Endodermal cell (in vitro differentiated cells): ENCODE data around the gene TAS2R60. TPM values are rescaled to one million over a fixed set of nuclear protein-coding genes. Genes with fewer than 3 reads are reported as not detected.
"Not testable (repeated sequence)": the region's sequence is repeated elsewhere in the genome, so short reads cannot be mapped to it uniquely, and the experiment has no call there.

ENCODE experiments used
- DNase-seq: peaks from one replicate; pipeline ENCODE4 v3.0.0-alpha.2; 2017
- H3K27ac ChIP-seq: 2 replicates; pipeline ENCODE4 v1.5.1; 2013; ENCODE audit warnings: mild to moderate bottlenecking, low read depth, low read length, moderate library complexity
- H3K27me3 ChIP-seq: 2 replicates; pipeline ENCODE4 v1.6.1; 2013; ENCODE audit warnings: mild to moderate bottlenecking, low read length, moderate library complexity; ENCODE audit not compliant: insufficient read depth, control insufficient read depth, poor library complexity, severe bottlenecking
- H3K36me3 ChIP-seq: 2 replicates; pipeline ENCODE4 v1.7.0; 2013; ENCODE audit warnings: mild to moderate bottlenecking, low read length, moderate library complexity; ENCODE audit not compliant: control insufficient read depth, insufficient read depth
- H3K4me1 ChIP-seq: one replicate; pipeline ENCODE4 v1.7.0; 2013; ENCODE audit warnings: low read length; ENCODE audit not compliant: control insufficient read depth, insufficient read depth
- H3K4me3 ChIP-seq: 2 replicates; pipeline ENCODE4 v1.5.1; 2013; ENCODE audit warnings: mild to moderate bottlenecking, low read length, moderate library complexity
- H3K9ac ChIP-seq: 2 replicates; pipeline ENCODE4 v1.6.1; 2013; ENCODE audit warnings: mild to moderate bottlenecking, low read length, moderate library complexity; ENCODE audit not compliant: poor library complexity, severe bottlenecking; ENCODE audit errors: extremely low read depth
- H3K9me3 ChIP-seq: 2 replicates; pipeline ENCODE4 v1.6.1; 2013; ENCODE audit warnings: mild to moderate bottlenecking, low read length, moderate library complexity; ENCODE audit not compliant: control insufficient read depth
- H3K27ac Mint-ChIP-seq: 2 replicates; pipeline ENCODE4 v1.8.0; 2020; ENCODE audit warnings: mixed read lengths
- H3K27me3 Mint-ChIP-seq: 2 replicates; pipeline ENCODE4 v1.8.0; 2021; ENCODE audit warnings: mild to moderate bottlenecking, mixed read lengths; ENCODE audit not compliant: insufficient read depth
- H3K36me3 Mint-ChIP-seq: 2 replicates; pipeline ENCODE4 v1.8.0; 2020; ENCODE audit warnings: low read depth, mixed read lengths
- H3K4me1 Mint-ChIP-seq: 2 replicates; pipeline ENCODE4 v1.8.0; 2020; ENCODE audit warnings: mixed read lengths
- H3K4me3 Mint-ChIP-seq: 2 replicates; pipeline ENCODE4 v1.8.0; 2020; ENCODE audit warnings: mild to moderate bottlenecking, moderate library complexity, mixed read lengths
- H3K9me3 Mint-ChIP-seq: 2 replicates; pipeline ENCODE4 v1.8.0; 2020; ENCODE audit warnings: mild to moderate bottlenecking, mixed read lengths
- WGBS, 2 experiments: methylation state at CpG; one replicate each; pipeline versions ENCODE4 v1.1.5 to v1.1.7; 2013; ENCODE audit warnings: missing lambda C conversion rate in 2 of 2, mixed read lengths in 1 of 2; ENCODE audit not compliant: insufficient coverage in 1 of 2, insufficient read length in 1 of 2; 5-methylcytosine and 5-hydroxymethylcytosine counted together
- total RNA-seq, 2 donors: library from RNA; stranded (reverse); fragmentation: NEBNext Ultra II Directional in 1 of 2; extraction: Animal tissue kit (Norgen Biotek cat#: 25700) in 1 of 2; gene quantifications; 2 replicates in 1 of 2; 3 replicates in 1 of 2; pipeline ENCODE4 v1.2.1, GENCODE V29; 2021
- TF ChIP-seq, protein P1 (sequence below): fragments of 200-600 bp; sonication (generic); conservative IDR thresholded peaks from 2 replicates; pipeline ENCODE4 v1.5.0; 2021; ENCODE audit warnings: antibody characterized with exemption, mild to moderate bottlenecking

The TAS2R60 gene
- total RNA-seq, 2 donors from 2014 or later = 0.37 TPM; not detected in 1

GRCh38 chr7:143399642-143400041, 43.6 kb upstream of the TAS2R60 start:
- WGBS, 2 experiments = 93 to 100% methylated on average over 3 to 20 of the region's 20 CpGs
- no peaks in the 10 kb centered on the region for H3K27me3 Mint-ChIP-seq
- H3K9me3 Mint-ChIP-seq = no peaks in the 10 kb centered on the region
- H3K36me3 Mint-ChIP-seq = peaks cover 73% of the 10 kb centered on the region
- Histone ChIP-seq H3K9ac (no peak overlapping the region), H3K4me1 (no peaks in the 10 kb centered on the region), H3K27ac (no peak overlapping the region), H3K36me3 (peaks cover 8% of the 10 kb centered on the region), H3K27me3 (no peaks in the 10 kb centered on the region), H3K4me3 (no peak overlapping the region), H3K9me3 (no peaks in the 10 kb centered on the region)
- no peak for DNase-seq
- TF ChIP-seq, protein P1, sequence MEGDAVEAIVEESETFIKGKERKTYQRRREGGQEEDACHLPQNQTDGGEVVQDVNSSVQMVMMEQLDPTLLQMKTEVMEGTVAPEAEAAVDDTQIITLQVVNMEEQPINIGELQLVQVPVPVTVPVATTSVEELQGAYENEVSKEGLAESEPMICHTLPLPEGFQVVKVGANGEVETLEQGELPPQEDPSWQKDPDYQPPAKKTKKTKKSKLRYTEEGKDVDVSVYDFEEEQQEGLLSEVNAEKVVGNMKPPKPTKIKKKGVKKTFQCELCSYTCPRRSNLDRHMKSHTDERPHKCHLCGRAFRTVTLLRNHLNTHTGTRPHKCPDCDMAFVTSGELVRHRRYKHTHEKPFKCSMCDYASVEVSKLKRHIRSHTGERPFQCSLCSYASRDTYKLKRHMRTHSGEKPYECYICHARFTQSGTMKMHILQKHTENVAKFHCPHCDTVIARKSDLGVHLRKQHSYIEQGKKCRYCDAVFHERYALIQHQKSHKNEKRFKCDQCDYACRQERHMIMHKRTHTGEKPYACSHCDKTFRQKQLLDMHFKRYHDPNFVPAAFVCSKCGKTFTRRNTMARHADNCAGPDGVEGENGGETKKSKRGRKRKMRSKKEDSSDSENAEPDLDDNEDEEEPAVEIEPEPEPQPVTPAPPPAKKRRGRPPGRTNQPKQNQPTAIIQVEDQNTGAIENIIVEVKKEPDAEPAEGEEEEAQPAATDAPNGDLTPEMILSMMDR = no peak
- H3K4me3 Mint-ChIP-seq = no peak overlapping the region
- no peak overlapping the region for H3K27ac Mint-ChIP-seq
- no peaks in the 10 kb centered on the region for H3K4me1 Mint-ChIP-seq

- 95 to 97% methylated on average over 9 to 12 of the region's 12 CpGs for WGBS, 2 experiments
- TF ChIP-seq, protein P1 = no peak
- H3K4me1 Mint-ChIP-seq = peaks cover 15% of the 10 kb centered on the region
- no peaks in the 10 kb centered on the region for H3K27me3 ChIP-seq
- no peak overlapping the region for H3K4me3 ChIP-seq
- H3K9me3 ChIP-seq = no peaks in the 10 kb centered on the region
- DNase-seq = no peak
- no peaks in the 10 kb centered on the region for H3K27me3 Mint-ChIP-seq
- peaks cover 70% of the 10 kb centered on the region for H3K36me3 Mint-ChIP-seq
- no peak overlapping the region for H3K27ac ChIP-seq
- H3K27ac Mint-ChIP-seq = no peak overlapping the region
- H3K9me3 Mint-ChIP-seq = no peaks in the 10 kb centered on the region
- peaks cover 8% of the 10 kb centered on the region for H3K36me3 ChIP-seq
- H3K4me3 Mint-ChIP-seq = no peak overlapping the region
- H3K4me1 ChIP-seq = peaks cover 9% of the 10 kb centered on the region
- H3K9ac ChIP-seq = no peak overlapping the region
Measured at GRCh38 chr7:143401265-143401664, 42.0 kb upstream of the TAS2R60 start.

- H3K4me3 ChIP-seq, H3K27me3 ChIP-seq, H3K27me3 Mint-ChIP-seq, H3K9me3 Mint-ChIP-seq, DNase-seq, H3K36me3 ChIP-seq, H3K9ac ChIP-seq, H3K27ac Mint-ChIP-seq, H3K4me3 Mint-ChIP-seq, H3K9me3 ChIP-seq, H3K27ac ChIP-seq: not testable (repeated sequence)
- Mint-ChIP-seq H3K4me1 (peaks cover 25% of the 10 kb centered on the region), H3K36me3 (peaks cover 62% of the 10 kb centered on the region)
- WGBS, 2 experiments = 92 to 93% methylated on average over 4 of the region's 4 CpGs
- peaks cover 15% of the 10 kb centered on the region for H3K4me1 ChIP-seq
Measured at GRCh38 chr7:143402233-143402632, 41.0 kb upstream of the TAS2R60 start.
